Measurements from ENCODE around the gene ENDOD1.
"Not testable (repeated sequence)": the region's sequence is repeated elsewhere in the genome, so short reads cannot be mapped to it uniquely, and the experiment has no call there.

ENDOD1 gene

GRCh38 chr11:95135880-95136279, 46.2 kb downstream of the ENDOD1 start:
- ATAC-seq = peak; percentile 70
- Mint-ChIP-seq H3K4me3 (no peak overlapping the region), H3K27me3 (no peaks in the 10 kb centered on the region), H3K9me3 (no peaks in the 10 kb centered on the region), H3K27ac (peak overlapping the region; percentile 43), H3K4me1 (peaks cover 33% of the 10 kb centered on the region), H3K36me3 (ENCODE audit: low read depth) (peaks cover 6% of the 10 kb centered on the region)
- no peak for DNase-seq

GRCh38 chr11:95136747-95137146, 47.1 kb downstream of the ENDOD1 start:
- not testable (repeated sequence) for ATAC-seq, H3K4me3 Mint-ChIP-seq

GRCh38 chr11:95137299-95137698, 47.7 kb downstream of the ENDOD1 start:
- Mint-ChIP-seq H3K36me3 (ENCODE audit: low read depth) (peaks cover 6% of the 10 kb centered on the region), H3K4me1 (peaks cover 33% of the 10 kb centered on the region), H3K27ac (peak overlapping the region; percentile 38), H3K9me3 (no peaks in the 10 kb centered on the region), H3K27me3 (no peaks in the 10 kb centered on the region), H3K4me3 (no peak overlapping the region)
- ATAC-seq = peak; percentile 44
- DNase-seq = no peak

More at GRCh38 chr11:95136747-95137146, 47.1 kb downstream of the ENDOD1 start:
- not testable (repeated sequence) for H3K27ac Mint-ChIP-seq; H3K36me3 Mint-ChIP-seq (ENCODE audit: low read depth); DNase-seq; H3K9me3 Mint-ChIP-seq; H3K27me3 Mint-ChIP-seq
- H3K4me1 Mint-ChIP-seq = peaks cover 33% of the 10 kb centered on the region

GRCh38 chr11:95138448-95138847, 48.8 kb downstream of the ENDOD1 start:
- no peaks in the 10 kb centered on the region for H3K27me3 Mint-ChIP-seq
- ATAC-seq (peak; percentile 69), DNase-seq (no peak)
- no peak overlapping the region for H3K4me3 Mint-ChIP-seq
- no peak overlapping the region for H3K27ac Mint-ChIP-seq
- peaks cover 28% of the 10 kb centered on the region for H3K4me1 Mint-ChIP-seq
- H3K9me3 Mint-ChIP-seq = no peaks in the 10 kb centered on the region
- peaks cover 2% of the 10 kb centered on the region for H3K36me3 Mint-ChIP-seq (ENCODE audit: low read depth)

- no peaks in the 10 kb centered on the region for H3K36me3 Mint-ChIP-seq (ENCODE audit: low read depth)
- DNase-seq = no peak
- H3K4me3 Mint-ChIP-seq = no peak overlapping the region
- ATAC-seq = no peak
- H3K27me3 Mint-ChIP-seq = peaks cover 10% of the 10 kb centered on the region
- no peaks in the 10 kb centered on the region for H3K9me3 Mint-ChIP-seq
- no peak overlapping the region for H3K27ac Mint-ChIP-seq
- H3K4me1 Mint-ChIP-seq = peaks cover 30% of the 10 kb centered on the region
Measured at GRCh38 chr11:95140397-95141033, 50.9 kb downstream of the ENDOD1 start.

GRCh38 chr11:95142431-95142830, 52.8 kb downstream of the ENDOD1 start:
- Mint-ChIP-seq H3K36me3 (ENCODE audit: low read depth) (no peaks in the 10 kb centered on the region), H3K4me3 (no peak overlapping the region), H3K27me3 (peaks cover 20% of the 10 kb centered on the region), H3K4me1 (peaks cover 18% of the 10 kb centered on the region), H3K9me3 (no peaks in the 10 kb centered on the region), H3K27ac (no peak overlapping the region)
- ATAC-seq = no peak
- no peak for DNase-seq

- peaks cover 18% of the 10 kb centered on the region for H3K4me1 Mint-ChIP-seq
- H3K27me3 Mint-ChIP-seq = peaks cover 22% of the 10 kb centered on the region
- DNase-seq (no peak), ATAC-seq (peak; percentile 33)
- H3K4me3 Mint-ChIP-seq = no peak overlapping the region
- no peaks in the 10 kb centered on the region for H3K9me3 Mint-ChIP-seq
- H3K36me3 Mint-ChIP-seq (ENCODE audit: low read depth) = no peaks in the 10 kb centered on the region
- no peak overlapping the region for H3K27ac Mint-ChIP-seq
Measured at GRCh38 chr11:95143106-95143681, 53.5 kb downstream of the ENDOD1 start.

GRCh38 chr11:95144313-95145235, 54.9 kb downstream of the ENDOD1 start:
- Mint-ChIP-seq H3K4me3 (no peak overlapping the region), H3K36me3 (ENCODE audit: low read depth) (no peaks in the 10 kb centered on the region), H3K9me3 (no peaks in the 10 kb centered on the region), H3K27me3 (peaks cover 24% of the 10 kb centered on the region), H3K4me1 (peaks cover 27% of the 10 kb centered on the region), H3K27ac (no peak overlapping the region)
- no peak for ATAC-seq
- no peak for DNase-seq

GRCh38 chr11:95145430-95146060, 55.9 kb downstream of the ENDOD1 start:
- H3K36me3 Mint-ChIP-seq (ENCODE audit: low read depth) = no peaks in the 10 kb centered on the region
- H3K27me3 Mint-ChIP-seq = peaks cover 25% of the 10 kb centered on the region
- no peak for ATAC-seq
- no peak for DNase-seq
- no peak overlapping the region for H3K4me3 Mint-ChIP-seq
- peaks cover 30% of the 10 kb centered on the region for H3K4me1 Mint-ChIP-seq
- no peaks in the 10 kb centered on the region for H3K9me3 Mint-ChIP-seq
- H3K27ac Mint-ChIP-seq = no peak overlapping the region

GRCh38 chr11:95147364-95147905, 57.8 kb downstream of the ENDOD1 start:
- DNase-seq = no peak
- ATAC-seq = no peak
- H3K36me3 Mint-ChIP-seq (ENCODE audit: low read depth) = no peaks in the 10 kb centered on the region
- H3K9me3 Mint-ChIP-seq = no peaks in the 10 kb centered on the region
- H3K4me1 Mint-ChIP-seq = peaks cover 38% of the 10 kb centered on the region
- peaks cover 25% of the 10 kb centered on the region for H3K27me3 Mint-ChIP-seq
- H3K4me3 Mint-ChIP-seq = no peak overlapping the region
- H3K27ac Mint-ChIP-seq = no peak overlapping the region

GRCh38 chr11:95148406-95148805, 58.8 kb downstream of the ENDOD1 start:
- ATAC-seq (no peak), DNase-seq (no peak)
- no peak overlapping the region for H3K4me3 Mint-ChIP-seq
- H3K4me1 Mint-ChIP-seq = peaks cover 48% of the 10 kb centered on the region
- H3K36me3 Mint-ChIP-seq (ENCODE audit: low read depth) = no peaks in the 10 kb centered on the region
- H3K27ac Mint-ChIP-seq = no peak overlapping the region
- no peaks in the 10 kb centered on the region for H3K9me3 Mint-ChIP-seq
- H3K27me3 Mint-ChIP-seq = peaks cover 25% of the 10 kb centered on the region

- DNase-seq (no peak), ATAC-seq (no peak)
- H3K27me3 Mint-ChIP-seq = peaks cover 25% of the 10 kb centered on the region
- no peaks in the 10 kb centered on the region for H3K36me3 Mint-ChIP-seq (ENCODE audit: low read depth)
- peaks cover 53% of the 10 kb centered on the region for H3K4me1 Mint-ChIP-seq
- no peaks in the 10 kb centered on the region for H3K9me3 Mint-ChIP-seq
- H3K4me3 Mint-ChIP-seq = no peak overlapping the region
- no peak overlapping the region for H3K27ac Mint-ChIP-seq
Measured at GRCh38 chr11:95148938-95149337, 59.3 kb downstream of the ENDOD1 start.

- Mint-ChIP-seq H3K36me3 (ENCODE audit: low read depth) (no peaks in the 10 kb centered on the region), H3K4me3 (peak overlapping the region; percentile 84), H3K27me3 (peaks cover 17% of the 10 kb centered on the region), H3K4me1 (peaks cover 52% of the 10 kb centered on the region), H3K9me3 (no peaks in the 10 kb centered on the region), H3K27ac (peak overlapping the region; percentile 57)
- ATAC-seq = no peak
- no peak for DNase-seq
Measured at GRCh38 chr11:95149651-95150364, 60.2 kb downstream of the ENDOD1 start.
